Measurements from ENCODE around the gene LIMK1.

- TF ChIP-seq EZH2 (optimal IDR thresholded peaks at IDR 0.05; ENCODE audit: low read depth, low read length) (no peak), CTCF (IDR thresholded peaks at IDR 0.05; ENCODE audit: low read length) (no peak), EZH2phosphoT487 (IDR thresholded peaks at IDR 0.05; ENCODE audit: low read length) (no peak)
Measured at GRCh38 chr7:74130518-74130917, 46.9 kb downstream of the LIMK1 start.
